Muscle layer of colon (tissue), 2 donors: ENCODE results near the gene TPP1.

Experiments used
- H3K27ac ChIP-seq: one replicate; pipeline ENCODE4 v1.7.0; 2013; ENCODE audit warnings: low read depth, mild to moderate bottlenecking, low read length, moderate library complexity
- H3K27me3 ChIP-seq, 2 donors: one replicate each; pipeline ENCODE4 v1.7.0; 2013; ENCODE audit warnings: low read length in 2 of 2, mild to moderate bottlenecking in 2 of 2; ENCODE audit not compliant: insufficient read depth in 2 of 2, control insufficient read depth in 1 of 2
- H3K36me3 ChIP-seq: one replicate; pipeline ENCODE4 v1.7.0; 2013; ENCODE audit warnings: mild to moderate bottlenecking, low read length; ENCODE audit not compliant: insufficient read depth
- H3K4me1 ChIP-seq: one replicate; pipeline ENCODE4 v1.7.0; 2013; ENCODE audit warnings: mild to moderate bottlenecking, low read length; ENCODE audit not compliant: insufficient read depth
- H3K4me3 ChIP-seq, 2 donors: one replicate each; pipeline ENCODE4 v1.7.0; 2013; ENCODE audit warnings: low read length in 2 of 2, low read depth in 1 of 2, mild to moderate bottlenecking in 1 of 2, moderate library complexity in 1 of 2
- H3K9ac ChIP-seq: one replicate; pipeline ENCODE4 v1.7.0; 2013; ENCODE audit warnings: low read length
- H3K9me3 ChIP-seq: one replicate; pipeline ENCODE4 v1.7.0; 2013; ENCODE audit warnings: mild to moderate bottlenecking, low read length
- donor health status: abdominal sarcoma.
- donor health status: Adenocarcinoma of cecum.

The TPP1 gene

DNA sequence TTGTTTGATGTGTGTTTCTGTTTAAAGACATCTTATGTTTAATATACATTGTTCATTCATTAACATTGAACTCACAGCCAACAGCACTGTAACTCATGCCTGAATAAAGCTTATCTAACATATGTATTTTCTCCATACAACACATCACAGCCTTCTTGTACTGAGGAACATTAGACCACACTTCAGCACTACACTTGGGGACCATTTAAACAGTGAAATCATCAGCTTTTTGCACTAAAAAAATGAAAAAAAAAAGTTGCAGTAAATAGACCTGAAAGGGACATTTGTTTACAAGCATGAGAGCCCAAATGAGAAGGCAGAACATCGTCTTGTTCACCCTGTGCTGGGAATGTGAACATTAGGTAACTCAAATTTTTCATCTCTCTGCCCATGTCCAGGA, 15.3 kb upstream of the TPP1 start:
- peak overlapping the region; percentile 67 for H3K27ac ChIP-seq
- no peaks in the 10 kb centered on the region for H3K27me3 ChIP-seq
- peaks cover 50% of the 10 kb centered on the region for H3K4me1 ChIP-seq
- no peak overlapping the region for H3K9ac ChIP-seq
- no peak overlapping the region for H3K4me3 ChIP-seq
- peaks cover 41% of the 10 kb centered on the region for H3K36me3 ChIP-seq
- no peaks in the 10 kb centered on the region for H3K9me3 ChIP-seq

DNA sequence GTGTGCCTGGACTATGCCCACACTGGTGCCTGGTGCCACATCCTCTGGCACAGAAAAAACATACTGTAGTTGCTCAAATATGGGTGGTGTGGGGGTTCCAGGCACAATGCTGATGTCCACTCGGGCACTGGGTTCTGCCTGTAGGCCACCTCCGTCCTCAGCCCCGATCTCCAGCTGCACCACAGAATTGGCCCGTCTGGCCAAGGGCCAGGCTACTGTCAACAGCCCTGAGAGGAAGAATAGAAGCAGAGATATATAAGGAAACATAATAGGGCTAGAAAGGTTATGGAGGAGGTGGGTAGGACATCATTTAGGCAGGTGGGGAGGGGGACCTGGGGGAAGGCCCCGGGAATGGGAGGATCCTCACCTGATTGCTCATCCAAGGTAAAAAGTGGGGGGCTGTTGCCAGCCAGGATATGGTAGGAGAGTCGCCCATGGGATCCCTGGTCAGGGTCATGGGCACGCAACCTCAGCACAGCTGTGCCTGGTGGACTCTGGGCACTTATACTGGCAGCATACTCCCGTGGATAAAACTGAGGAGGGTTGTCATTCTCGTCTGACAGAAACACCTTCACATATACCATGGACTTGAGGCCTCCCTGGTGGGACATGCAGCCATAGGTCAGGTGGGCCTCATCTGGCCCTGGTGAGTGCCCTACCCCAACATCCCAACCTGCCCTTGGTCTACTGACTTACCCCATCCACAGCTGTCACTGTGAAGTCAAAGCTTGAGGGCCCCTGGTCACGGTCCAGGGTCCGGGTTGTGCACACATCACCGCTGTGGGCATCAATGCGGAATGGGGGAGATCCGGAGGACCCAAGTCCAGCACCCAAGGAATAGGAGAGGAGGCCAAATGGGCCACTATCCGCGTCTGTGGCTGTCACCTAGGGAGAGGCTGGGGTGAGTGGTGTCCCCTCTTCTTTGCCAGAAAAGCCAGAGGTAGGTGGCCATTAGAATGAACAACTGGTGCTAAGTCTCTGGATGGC, 14.5 kb upstream of the TPP1 start:
- Histone ChIP-seq H3K9ac (no peak overlapping the region), H3K4me3 (no peak overlapping the region), H3K9me3 (no peaks in the 10 kb centered on the region), H3K27ac (no peak overlapping the region), H3K27me3 (no peaks in the 10 kb centered on the region), H3K4me1 (peaks cover 42% of the 10 kb centered on the region), H3K36me3 (peaks cover 47% of the 10 kb centered on the region)

DNA sequence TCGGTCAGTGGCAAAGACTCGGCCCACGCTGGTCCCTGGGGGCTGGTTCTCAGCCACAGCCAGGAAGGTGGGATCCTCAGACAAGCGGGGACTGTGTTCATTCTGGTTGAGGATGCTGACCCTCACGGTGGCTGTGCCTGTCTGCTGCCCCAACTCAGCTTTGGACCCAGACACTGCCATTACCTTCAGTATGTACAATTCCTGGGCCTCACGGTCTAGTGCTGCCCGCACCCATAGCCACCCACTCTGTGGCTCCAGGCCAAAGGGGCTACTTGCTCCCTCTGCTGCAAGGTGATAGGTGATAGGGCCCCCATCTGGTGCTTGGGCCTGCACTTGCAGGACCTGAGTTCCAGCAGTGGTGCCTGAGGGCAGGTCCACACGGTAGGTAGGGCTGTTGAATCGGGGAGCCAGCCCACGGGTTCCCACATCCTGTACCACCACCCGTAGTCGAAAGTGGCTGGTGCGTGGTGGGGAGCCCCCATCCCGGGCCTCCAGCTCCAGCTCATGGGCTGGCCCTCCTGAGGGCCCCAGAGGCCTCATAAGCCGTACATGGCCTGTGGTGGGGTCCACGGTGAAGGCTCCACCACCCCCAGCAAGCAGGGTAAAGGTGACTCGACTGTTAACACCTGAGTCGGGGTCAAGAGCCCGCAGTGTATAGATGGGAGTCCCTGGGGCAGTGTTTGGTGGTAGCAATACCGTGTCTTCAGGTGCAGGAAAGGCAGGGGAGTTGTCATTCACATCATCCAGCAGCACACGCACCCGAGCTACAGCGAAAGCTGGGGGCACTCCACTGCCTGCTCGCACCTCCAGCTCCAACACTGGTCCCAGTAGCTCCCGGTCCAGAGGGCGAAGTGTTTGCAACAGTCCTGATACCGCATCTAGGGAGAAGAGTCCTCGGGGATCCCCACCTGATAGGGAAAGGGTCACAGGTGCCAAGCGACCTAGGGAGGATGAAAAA, 13.2 kb upstream of the TPP1 start:
- Histone ChIP-seq H3K9ac (no peak overlapping the region), H3K9me3 (no peaks in the 10 kb centered on the region), H3K4me1 (peaks cover 29% of the 10 kb centered on the region), H3K27ac (no peak overlapping the region), H3K27me3 (no peaks in the 10 kb centered on the region), H3K4me3 (no peak overlapping the region), H3K36me3 (peaks cover 60% of the 10 kb centered on the region)

DNA sequence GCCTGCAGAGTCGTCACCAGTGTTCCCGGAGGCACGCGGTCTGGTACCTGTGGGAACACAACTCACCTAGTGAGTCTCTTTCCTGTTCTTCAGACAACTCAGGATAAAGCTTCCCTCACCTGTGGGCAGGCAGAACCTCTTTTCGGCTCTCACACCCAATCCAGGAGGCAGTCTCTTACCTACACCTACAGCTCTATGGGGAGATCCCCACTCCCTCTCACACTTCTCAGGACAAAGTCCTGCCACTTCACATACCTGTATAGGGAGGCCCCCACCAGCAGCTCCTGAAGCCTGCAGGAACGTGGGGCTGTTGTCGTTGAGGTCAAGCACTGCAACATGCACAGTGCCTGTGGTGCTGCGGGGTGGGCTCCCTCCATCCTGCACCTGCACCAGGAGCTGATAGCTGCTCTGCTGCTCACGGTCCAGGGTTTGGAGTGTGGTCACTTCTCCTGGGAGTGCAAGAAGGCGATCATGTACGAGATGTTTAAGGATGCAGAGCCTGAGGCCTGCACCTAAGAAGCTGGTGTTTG, 12.2 kb upstream of the TPP1 start:
- H3K4me3 ChIP-seq: no peak overlapping the region
- H3K9me3 ChIP-seq: no peaks in the 10 kb centered on the region
- H3K9ac ChIP-seq: no peak overlapping the region
- H3K4me1 ChIP-seq: peaks cover 19% of the 10 kb centered on the region
- peaks cover 69% of the 10 kb centered on the region for H3K36me3 ChIP-seq
- no peak overlapping the region for H3K27ac ChIP-seq
- no peaks in the 10 kb centered on the region for H3K27me3 ChIP-seq

DNA sequence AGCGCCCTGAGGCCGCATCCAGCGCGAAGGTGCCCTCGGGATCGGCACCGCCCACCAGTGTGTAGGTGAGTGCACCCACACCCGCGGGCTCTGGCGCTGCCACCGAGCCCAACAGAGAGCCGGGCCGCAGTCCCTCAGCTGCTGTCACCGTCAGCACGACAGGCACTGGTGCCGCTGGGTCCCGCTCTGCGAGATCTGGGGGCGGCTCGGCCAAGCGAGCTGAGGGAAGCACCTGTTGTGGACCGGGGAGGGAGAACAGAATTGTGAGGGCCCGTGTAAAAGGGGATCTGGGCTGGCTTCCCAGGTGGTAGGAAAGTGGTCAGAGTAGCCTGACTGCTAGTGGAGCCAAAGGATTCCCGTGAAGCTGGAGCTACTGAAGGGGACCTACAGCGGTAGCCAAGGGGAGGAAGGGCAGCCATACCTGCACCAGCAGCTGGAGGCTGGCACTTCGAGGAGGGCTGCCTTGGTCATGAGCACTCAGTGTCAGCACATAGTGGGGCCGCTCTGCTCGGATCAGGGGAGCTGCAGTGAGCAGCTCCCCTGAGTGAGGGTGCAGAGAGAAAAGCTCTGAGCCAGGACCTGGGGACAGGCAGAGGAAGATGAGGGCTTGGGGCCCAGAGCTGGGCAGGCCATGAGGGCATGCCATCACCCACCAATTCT, 11.5 kb upstream of the TPP1 start:
- Histone ChIP-seq H3K36me3 (peaks cover 76% of the 10 kb centered on the region), H3K27me3 (no peaks in the 10 kb centered on the region), H3K27ac (no peak overlapping the region), H3K4me3 (no peak overlapping the region), H3K9me3 (no peaks in the 10 kb centered on the region), H3K4me1 (peaks cover 13% of the 10 kb centered on the region), H3K9ac (no peak overlapping the region)

DNA sequence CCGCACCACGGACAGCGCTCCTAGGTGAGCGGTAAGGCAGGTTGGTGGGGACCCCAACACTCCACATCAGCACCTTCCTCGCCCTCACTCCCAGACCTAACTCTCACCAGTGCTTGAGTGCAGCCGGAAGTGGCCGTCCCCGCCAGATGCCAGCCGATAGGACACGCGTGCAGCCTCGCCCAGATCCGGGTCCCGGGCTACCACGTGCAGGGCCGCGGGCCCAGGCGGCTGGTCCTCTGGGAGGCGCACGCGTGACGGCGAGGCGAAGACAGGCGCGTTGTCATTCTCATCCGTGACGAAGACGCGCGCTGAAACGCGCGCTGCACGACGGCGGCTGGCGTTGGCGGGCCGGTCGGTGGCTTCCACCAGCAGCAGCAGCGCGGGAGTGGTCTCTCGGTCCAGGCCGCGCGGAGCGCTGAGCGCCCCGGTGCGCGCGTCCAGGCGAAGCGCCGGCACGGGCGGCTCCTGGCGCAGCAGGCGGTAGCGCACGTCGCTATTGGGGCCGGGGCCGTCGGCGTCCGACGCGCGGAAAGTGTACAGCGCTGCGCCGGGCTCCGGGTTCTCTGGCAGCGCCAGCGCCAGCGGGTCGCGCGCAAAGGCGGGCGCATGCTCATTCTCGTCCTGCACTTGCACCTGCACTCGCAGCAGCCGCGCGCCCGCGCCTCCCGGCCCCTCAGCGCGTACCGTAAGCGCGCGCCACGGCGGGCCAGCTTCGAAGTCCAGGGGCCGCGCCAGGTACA, 10.8 kb upstream of the TPP1 start:
- peaks cover 83% of the 10 kb centered on the region for H3K36me3 ChIP-seq

DNA sequence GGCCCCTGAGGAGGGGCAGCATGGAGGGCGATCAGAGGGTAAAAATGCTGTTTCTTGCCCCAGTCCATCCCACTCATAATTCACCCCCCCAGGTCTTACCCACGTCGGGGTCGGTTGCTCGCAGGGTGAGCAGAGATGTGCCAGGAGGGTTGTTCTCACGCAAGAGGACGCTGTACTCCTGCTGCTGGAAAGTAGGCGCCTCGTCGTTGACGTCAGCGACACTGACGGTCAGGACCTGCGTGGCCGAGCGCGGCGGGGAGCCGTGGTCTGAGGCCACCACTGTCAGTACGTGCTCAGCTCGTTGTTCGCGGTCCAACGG, 10.3 kb upstream of the TPP1 start:
- Histone ChIP-seq H3K4me3 (no peak overlapping the region), H3K36me3 (peaks cover 88% of the 10 kb centered on the region), H3K4me1 (peaks cover under 1% of the 10 kb centered on the region), H3K9ac (no peak overlapping the region), H3K27me3 (no peaks in the 10 kb centered on the region), H3K27ac (no peak overlapping the region), H3K9me3 (no peaks in the 10 kb centered on the region)

More for the DNA sequence above, 10.8 kb upstream of the TPP1 start:
- no peaks in the 10 kb centered on the region for H3K27me3 ChIP-seq
- peaks cover 6% of the 10 kb centered on the region for H3K4me1 ChIP-seq
- H3K9ac ChIP-seq: no peak overlapping the region
- H3K27ac ChIP-seq: no peak overlapping the region
- no peak overlapping the region for H3K4me3 ChIP-seq
- H3K9me3 ChIP-seq: no peaks in the 10 kb centered on the region

DNA sequence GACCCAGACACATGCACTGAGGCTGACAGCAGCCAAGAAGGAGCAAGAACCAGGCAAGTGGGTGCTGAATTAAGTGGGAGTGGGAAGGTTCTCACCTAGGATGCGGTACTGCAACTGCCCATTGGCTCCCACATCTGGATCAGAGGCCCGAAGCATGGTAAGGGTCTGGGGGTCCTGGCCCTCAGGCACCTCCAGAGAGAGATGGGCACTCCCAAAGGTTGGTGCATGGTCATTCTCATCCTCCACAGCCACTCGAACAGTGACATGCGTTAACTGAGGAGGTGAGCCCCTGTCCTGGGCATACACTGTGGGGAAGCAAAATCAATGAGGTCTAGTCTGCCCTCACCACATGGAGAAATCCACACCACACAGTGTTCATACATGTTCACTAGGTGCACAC, 9.3 kb upstream of the TPP1 start:
- H3K36me3 ChIP-seq: peaks cover 90% of the 10 kb centered on the region
- no peak overlapping the region for H3K4me3 ChIP-seq
- no peaks in the 10 kb centered on the region for H3K4me1 ChIP-seq
- no peak overlapping the region for H3K27ac ChIP-seq
- H3K9ac ChIP-seq: no peak overlapping the region
- no peaks in the 10 kb centered on the region for H3K9me3 ChIP-seq
- H3K27me3 ChIP-seq: no peaks in the 10 kb centered on the region

DNA sequence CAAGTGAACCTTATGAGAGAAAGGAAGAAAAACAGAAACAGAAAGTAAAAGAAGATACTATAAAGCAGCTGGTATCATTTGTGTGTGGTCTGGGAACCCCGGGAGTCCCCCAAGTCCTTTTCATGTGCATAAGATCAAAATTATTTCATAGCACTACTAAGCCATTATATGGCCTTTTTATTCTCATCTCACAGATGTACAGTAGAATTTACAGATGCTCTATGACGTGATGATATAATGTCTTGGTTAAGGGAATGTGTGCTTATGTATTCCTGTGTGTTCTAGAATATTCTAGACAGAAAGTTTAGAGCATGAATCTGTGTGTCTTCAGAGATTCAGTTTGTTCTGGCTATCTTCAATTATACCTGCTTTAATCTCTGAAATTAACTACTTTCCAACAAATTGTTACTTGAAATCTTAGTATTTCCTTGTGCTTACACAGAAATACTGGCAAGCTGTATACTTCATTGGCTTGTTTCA, 8.6 kb upstream of the TPP1 start:
- Histone ChIP-seq H3K27ac (no peak overlapping the region), H3K36me3 (peaks cover 83% of the 10 kb centered on the region), H3K9me3 (no peaks in the 10 kb centered on the region), H3K27me3 (no peaks in the 10 kb centered on the region), H3K9ac (no peak overlapping the region), H3K4me3 (no peak overlapping the region), H3K4me1 (no peaks in the 10 kb centered on the region)

DNA sequence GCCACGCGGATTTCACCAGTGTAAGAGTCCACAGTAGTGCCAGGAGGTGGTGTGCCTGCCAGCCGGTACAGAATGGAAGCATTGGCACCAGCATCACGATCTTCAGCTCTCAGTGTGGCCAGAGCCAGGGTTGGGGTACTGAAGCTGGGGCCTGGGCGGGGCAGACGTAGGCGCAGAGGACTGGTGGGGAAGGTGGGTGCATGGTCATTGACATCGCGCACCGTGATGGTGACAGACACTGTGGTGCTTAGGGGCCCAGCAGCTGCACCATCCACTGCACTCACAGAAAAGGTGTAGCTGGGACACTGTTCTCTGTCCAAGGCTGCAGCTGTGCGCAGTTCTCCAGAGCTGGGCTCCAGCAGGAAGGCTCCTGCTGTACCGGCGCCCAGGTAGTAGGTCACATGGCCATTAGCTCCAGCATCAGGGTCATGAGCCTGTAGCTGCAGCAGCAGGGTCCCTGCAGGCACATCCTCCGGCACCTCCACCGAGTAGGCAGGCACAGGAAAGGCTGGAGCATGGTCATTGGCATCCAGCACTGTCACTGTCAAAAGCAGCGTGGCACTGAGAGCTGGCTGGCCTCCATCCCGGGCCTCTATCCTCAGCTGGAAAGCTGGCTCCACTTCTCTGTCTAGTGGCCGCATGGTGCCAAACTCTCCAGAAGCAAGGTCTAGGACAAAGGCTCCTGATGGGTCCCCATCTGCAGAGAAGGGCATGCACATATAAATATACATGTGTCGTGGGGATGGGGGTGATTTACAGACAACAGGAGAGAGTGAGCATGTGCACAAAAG, 7.9 kb upstream of the TPP1 start:
- Histone ChIP-seq H3K27me3 (no peaks in the 10 kb centered on the region), H3K4me3 (no peak overlapping the region), H3K36me3 (peaks cover 77% of the 10 kb centered on the region), H3K4me1 (no peaks in the 10 kb centered on the region), H3K27ac (no peak overlapping the region), H3K9ac (no peak overlapping the region), H3K9me3 (no peaks in the 10 kb centered on the region)
